DND-41 (cell line): Measurements from ENCODE around the gene TRIP13.

ENCODE experiments used
- ATAC-seq: fragments of 200-7000 bp; cut with Tn5 transposase; 3 replicates; pipeline ENCODE4 v1.9.1; 2021; ENCODE audit warnings: low read depth; ENCODE audit not compliant: insufficient read depth
- DNase-seq: peaks from one replicate; pipeline ENCODE4 v3.0.0-alpha.2; 2020
- H2AFZ ChIP-seq: 2 replicates; pipeline ENCODE4 v1.6.0; 2012; ENCODE audit warnings: low read depth, low read length
- H3K27ac ChIP-seq: 2 replicates; pipeline ENCODE4 v1.5.1; 2012; ENCODE audit warnings: low read length, inconsistent platforms
- H3K27me3 ChIP-seq: fragments of 200-600 bp; sonication (generic); 2 replicates; pipeline ENCODE4 v1.6.0; 2012; ENCODE audit warnings: low read length, mild to moderate bottlenecking, inconsistent platforms; ENCODE audit not compliant: insufficient read depth, poor library complexity
- H3K36me3 ChIP-seq: 2 replicates; pipeline ENCODE4 v1.5.1; 2012; ENCODE audit warnings: low read length, inconsistent platforms; ENCODE audit not compliant: insufficient read depth
- H3K4me1 ChIP-seq: 2 replicates; pipeline ENCODE4 v1.5.1; 2012; ENCODE audit warnings: mild to moderate bottlenecking, low read length; ENCODE audit not compliant: insufficient read depth
- H3K4me2 ChIP-seq: 2 replicates; pipeline ENCODE4 v1.6.0; 2012; ENCODE audit warnings: mild to moderate bottlenecking, moderate library complexity, low read length, inconsistent platforms; ENCODE audit not compliant: insufficient read depth
- H3K4me3 ChIP-seq, 2 experiments: fragments of 200-600 bp in 1 of 2; shearing (Covaris generic) in 1 of 2; 2 replicates each; pipeline ENCODE4 v1.5.1; 2012 to 2016; ENCODE audit warnings: inconsistent platforms in 2 of 2, low read length in 2 of 2, mild to moderate bottlenecking in 2 of 2, low read depth in 1 of 2, moderate library complexity in 1 of 2
- H3K79me2 ChIP-seq: 2 replicates; pipeline ENCODE4 v1.6.0; 2012; ENCODE audit warnings: low read length, inconsistent platforms; ENCODE audit not compliant: insufficient read depth
- H3K9ac ChIP-seq: 2 replicates; pipeline ENCODE4 v1.6.0; 2012; ENCODE audit warnings: low read depth, mild to moderate bottlenecking, inconsistent platforms, low read length, moderate library complexity
- H3K9me3 ChIP-seq: 2 replicates; pipeline ENCODE4 v1.5.1; 2012; ENCODE audit warnings: low read length, moderate library complexity, mild to moderate bottlenecking, inconsistent platforms; ENCODE audit not compliant: insufficient read depth, severe bottlenecking
- H4K20me1 ChIP-seq: 2 replicates; pipeline ENCODE4 v1.6.0; 2012; ENCODE audit warnings: low read length; ENCODE audit not compliant: insufficient read depth
- CTCF ChIP-seq: IDR thresholded peaks from 2 replicates; pipeline ENCODE4 v1.5.1; 2012; ENCODE audit warnings: borderline replicate concordance, low read length, moderate library complexity, mild to moderate bottlenecking; ENCODE audit not compliant: poor library complexity, severe bottlenecking; ENCODE audit errors: extremely low read depth
- EZH2 ChIP-seq: IDR thresholded peaks from 3 replicates; pipeline ENCODE4 v1.6.1; 2012; ENCODE audit warnings: borderline replicate concordance, low read depth, mild to moderate bottlenecking, moderate library complexity, low read length, inconsistent platforms; ENCODE audit not compliant: severe bottlenecking

Gene TRIP13

GRCh38 chr5:959581-960531 lies 67.2 kb downstream of the TRIP13 start:
- no peak overlapping the region for H3K4me2 ChIP-seq
- DNase-seq (no peak), ATAC-seq (no peak)
- no peak overlapping the region for H3K4me3 ChIP-seq
- peaks cover 27% of the 10 kb centered on the region for H3K27me3 ChIP-seq
- H3K4me1 ChIP-seq, result peaks cover 65% of the 10 kb centered on the region
- H4K20me1 ChIP-seq, result peaks cover 8% of the 10 kb centered on the region; the same call in 1 of the 2 replicates
- TF ChIP-seq EZH2, result no peak
- no peak for TF ChIP-seq CTCF
- no peaks in the 10 kb centered on the region for H3K9me3 ChIP-seq
- H3K79me2 ChIP-seq, result no peaks in the 10 kb centered on the region
- H3K9ac ChIP-seq, result no peak overlapping the region
- no peaks in the 10 kb centered on the region for H3K36me3 ChIP-seq
- no peak overlapping the region for H3K27ac ChIP-seq
- no peak overlapping the region for H2AFZ ChIP-seq

- Histone ChIP-seq H3K4me2 (no peak overlapping the region), H3K27ac (peak overlapping the region; percentile 27; the same call in 1 of the 2 replicates), H3K79me2 (no peaks in the 10 kb centered on the region), H3K36me3 (no peaks in the 10 kb centered on the region), H3K27me3 (peaks cover 23% of the 10 kb centered on the region), H3K9ac (no peak overlapping the region), H3K9me3 (no peaks in the 10 kb centered on the region), H2AFZ (no peak overlapping the region), H3K4me3 (no peak overlapping the region), H4K20me1 (peaks cover 8% of the 10 kb centered on the region; the same call in 1 of the 2 replicates), H3K4me1 (peaks cover 72% of the 10 kb centered on the region)
- DNase-seq (no peak), ATAC-seq (no peak)
- TF ChIP-seq CTCF (no peak), EZH2 (no peak)
These were observed 67.9 kb downstream of the TRIP13 start for GRCh38 chr5:960551-960950.

DNA sequence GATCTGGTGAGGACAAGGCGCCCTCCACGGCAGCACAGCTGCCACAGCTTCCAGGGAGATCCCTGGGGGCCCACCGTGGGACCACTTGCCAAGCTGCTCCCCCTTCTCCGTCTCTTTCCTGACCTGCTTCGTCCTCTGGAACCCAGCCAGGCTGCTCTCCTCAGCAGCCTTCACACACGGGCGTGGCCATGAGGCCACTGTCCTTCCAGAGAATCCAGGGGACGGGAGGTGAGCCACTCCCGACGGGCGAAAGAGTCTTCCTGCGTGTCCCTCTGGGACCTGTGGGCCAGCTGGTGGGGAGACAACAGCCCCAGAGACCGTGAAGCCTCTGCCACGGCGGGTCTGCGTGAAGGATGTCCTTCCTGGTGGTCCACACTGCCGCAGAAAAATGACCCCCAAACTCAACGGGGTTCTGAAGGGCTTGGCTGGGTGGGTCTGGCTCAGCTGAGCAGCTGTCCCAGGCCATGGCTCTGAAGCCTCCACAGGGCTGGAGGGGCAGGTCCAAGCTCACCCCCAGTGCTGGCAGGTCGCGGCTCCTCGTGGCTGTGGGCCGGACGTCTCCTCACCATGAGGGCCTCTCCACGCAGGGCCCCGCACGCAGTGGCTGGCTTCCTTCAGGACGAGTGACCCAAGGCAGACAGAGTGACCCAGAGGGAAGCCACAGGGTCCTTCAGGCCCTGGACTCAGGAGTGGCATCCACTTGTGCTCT lies 68.5 kb downstream of the TRIP13 start:
- no peaks in the 10 kb centered on the region for H3K36me3 ChIP-seq
- no peak overlapping the region for H2AFZ ChIP-seq
- peaks cover 16% of the 10 kb centered on the region for H3K27me3 ChIP-seq
- H3K4me2 ChIP-seq, result no peak overlapping the region
- TF ChIP-seq CTCF (no peak), EZH2 (no peak)
- peak overlapping the region; percentile 97; the same call in 1 of the 2 replicates for H3K27ac ChIP-seq
- ATAC-seq (no peak), DNase-seq (no peak)
- no peak overlapping the region; the same call in 1 of the 2 replicates for H3K9ac ChIP-seq
- no peak overlapping the region for H3K4me3 ChIP-seq
- H4K20me1 ChIP-seq, result peaks cover 8% of the 10 kb centered on the region; the same call in 1 of the 2 replicates
- no peaks in the 10 kb centered on the region for H3K9me3 ChIP-seq
- no peaks in the 10 kb centered on the region for H3K79me2 ChIP-seq
- peaks cover 78% of the 10 kb centered on the region for H3K4me1 ChIP-seq
